Hematopoietic multipotent progenitor cell treated with erythropoietin and hydrocortisone succinate and interleukin-3 and kit ligand, for 8 days (in vitro differentiated cells): ENCODE results near the gene KRTAP9-7.

ENCODE experiments used
- DNase-seq: peaks from one replicate; pipeline ENCODE4 v3.0.0-alpha.2; 2015

The KRTAP9-7 gene

GRCh38 chr17:41322903-41323895 is 47.7 kb downstream of the KRTAP9-7 start:
- DNase-seq = no peak

- DNase-seq = no peak
Measured at GRCh38 chr17:41324180-41325075, 48.9 kb downstream of the KRTAP9-7 start.

GRCh38 chr17:41325126-41325525 is 49.6 kb downstream of the KRTAP9-7 start:
- no peak for DNase-seq

GRCh38 chr17:41325611-41326010 is 50.1 kb downstream of the KRTAP9-7 start:
- no peak for DNase-seq
